HCT116 (cell line): ENCODE results near the gene SYT10. TPM values are rescaled to one million over a fixed set of nuclear protein-coding genes. Genes with fewer than 3 reads are reported as not detected.

ENCODE experiments used
- ATAC-seq: fragments of 200-7000 bp; cut with Tn5 transposase; 2 replicates; pipeline ENCODE4 v1.9.1; 2020; ENCODE audit warnings: mild to moderate bottlenecking, moderate library complexity
- BruUV-seq: library from RNA; stranded (reverse); fragments of 400-500 nt; replicated peaks from 2 replicates; lab custom pipeline; 2021; lab: Mats Ljungman, UMichigan
- CTCF ChIA-PET: fragments of 300-600 bp; sonication (Branson Sonifier 250); formaldehyde crosslinking; loops from one replicate; lab custom pipeline; 2021; ENCODE audit warnings: antibody characterized with exemption; lab: Charles Lee
- POLR2A ChIA-PET: fragments of 300-600, 350-600 bp; sonication (Branson Sonifier 250); formaldehyde crosslinking; loops from one replicate; lab custom pipeline; 2021; ENCODE audit warnings: antibody characterized with exemption; lab: Charles Lee
- RAD21 ChIA-PET, 2 experiments: fragments of 300-600 bp; sonication (Branson Sonifier 250); formaldehyde crosslinking; loops; one replicate each; lab custom pipeline; 2023; ENCODE audit warnings: low total read pairs in 2 of 2; ENCODE audit not compliant: uncharacterized antibody in 2 of 2, unreplicated experiment in 2 of 2, low non-redundant PET in 1 of 2; lab: Charles Lee
- DNase-seq: peaks from one replicate; pipeline ENCODE4 v3.0.0-alpha.2; 2010; ENCODE audit warnings: low read depth, low spot score
- H2AFZ ChIP-seq: fragments of 200-600 bp; shearing (Covaris generic), sonication (generic); 2 replicates; pipeline ENCODE4 v1.6.1; 2017; ENCODE audit warnings: low read depth, mixed run types, mixed read lengths, antibody characterized with exemption, low read length; ENCODE audit not compliant: poor library complexity, severe bottlenecking
- H3K27ac ChIP-seq: 2 replicates; pipeline ENCODE4 v1.5.1; 2012; ENCODE audit warnings: low read depth, low read length
- H3K27me3 ChIP-seq: fragments of 200-600 bp; sonication (generic); 2 replicates; pipeline ENCODE4 v1.6.1; 2016; ENCODE audit warnings: mixed run types, low read length, mixed read lengths; ENCODE audit not compliant: insufficient read depth
- H3K36me3 ChIP-seq, 2 experiments: fragments of 200-500 bp in 1 of 2; fragments of 200-600 bp in 1 of 2; sonication (Bioruptor generic) in 1 of 2; sonication (generic) in 1 of 2; 2 replicates each; pipeline versions ENCODE4 v1.5.1 to v1.6.1; 2014 to 2016; ENCODE audit warnings: low read length in 2 of 2, inconsistent platforms in 1 of 2, mixed read lengths in 1 of 2, mixed run types in 1 of 2; ENCODE audit not compliant: insufficient read depth in 2 of 2, control insufficient read depth in 1 of 2
- H3K4me1 ChIP-seq, 2 experiments: fragments of 200-600 bp in 1 of 2; sonication (generic) in 1 of 2; 2 replicates each; pipeline versions ENCODE4 v1.5.1 to v1.6.1; 2012 to 2017; ENCODE audit warnings: low read length in 2 of 2, inconsistent platforms in 1 of 2, mild to moderate bottlenecking in 1 of 2, mixed read lengths in 1 of 2, mixed run types in 1 of 2, moderate library complexity in 1 of 2; ENCODE audit not compliant: insufficient read depth in 2 of 2, control insufficient read depth in 1 of 2
- H3K4me2 ChIP-seq: fragments of 200-600 bp; sonication (generic); 2 replicates; pipeline ENCODE4 v1.6.1; 2017; ENCODE audit warnings: mixed run types, low read length, mixed read lengths
- H3K4me3 ChIP-seq, 2 experiments: fragments of 200-600 bp in 1 of 2; sonication (generic) in 1 of 2; replicated peaks in 1 of 2; 2 replicates each; pipeline ENCODE4 v1.5.1; 2011 to 2016; ENCODE audit warnings: low read length in 2 of 2, control low read depth in 1 of 2, low read depth in 1 of 2, mild to moderate bottlenecking in 1 of 2, mixed read lengths in 1 of 2, mixed run types in 1 of 2
- H3K79me2 ChIP-seq: fragments of 200-600 bp; sonication (generic); 2 replicates; pipeline ENCODE4 v1.6.1; 2017; ENCODE audit warnings: mild to moderate bottlenecking, mixed run types, low read length, moderate library complexity, mixed read lengths; ENCODE audit not compliant: insufficient read depth
- H3K9ac ChIP-seq: fragments of 200-600 bp; sonication (generic); 2 replicates; pipeline ENCODE4 v1.6.1; 2016; ENCODE audit warnings: low read length, mixed read lengths
- H3K9me2 ChIP-seq: fragments of 200-600 bp; sonication (generic), shearing (Covaris generic); 2 replicates; pipeline ENCODE4 v1.6.1; 2017; ENCODE audit warnings: mixed run types, mild to moderate bottlenecking, moderate library complexity; ENCODE audit not compliant: insufficient read depth
- H3K9me3 ChIP-seq, 2 experiments: fragments of 200-500 bp in 1 of 2; fragments of 200-600 bp in 1 of 2; sonication (Bioruptor generic) in 1 of 2; sonication (generic) in 1 of 2; 2 replicates each; pipeline ENCODE4 v1.6.1; 2014 to 2017; ENCODE audit warnings: low read length in 2 of 2, mixed read lengths in 2 of 2, inconsistent platforms in 1 of 2, low read depth in 1 of 2, mild to moderate bottlenecking in 1 of 2, mixed run types in 1 of 2, moderate library complexity in 1 of 2; ENCODE audit not compliant: control insufficient read depth in 1 of 2, insufficient read depth in 1 of 2
- H4K20me1 ChIP-seq: fragments of 200-600 bp; sonication (generic), shearing (Covaris generic); 2 replicates; pipeline ENCODE4 v1.6.1; 2017; ENCODE audit warnings: mixed run types, mild to moderate bottlenecking, moderate library complexity; ENCODE audit not compliant: insufficient read depth
- CBX3 ChIP-seq: IDR thresholded peaks from 2 replicates; pipeline ENCODE4 v1.6.1; 2012; ENCODE audit warnings: low read depth
- CEBPB ChIP-seq: IDR thresholded peaks from 2 replicates; pipeline ENCODE4 v1.6.1; 2012; ENCODE audit warnings: low read depth
- EGR1 ChIP-seq: IDR thresholded peaks from 2 replicates; pipeline ENCODE4 v1.6.1; 2012; ENCODE audit warnings: low read depth
- ELF1 ChIP-seq: IDR thresholded peaks from 2 replicates; pipeline ENCODE4 v1.6.1; 2012; ENCODE audit warnings: low read depth, borderline replicate concordance
- EZH2 ChIP-seq: fragments of 200-600 bp; sonication (generic); IDR thresholded peaks from 2 replicates; pipeline ENCODE4 v1.6.1; 2017; ENCODE audit warnings: antibody characterized with exemption, mixed run types
- EZH2phosphoT487 ChIP-seq: fragments of 200-600 bp; IDR thresholded peaks from 2 replicates; pipeline ENCODE4 v1.6.1; 2018; ENCODE audit warnings: antibody characterized with exemption, borderline replicate concordance
- RAD21 ChIP-seq: IDR thresholded peaks from 2 replicates; pipeline ENCODE4 v1.6.1; 2012; ENCODE audit warnings: low read depth, mild to moderate bottlenecking
- SP1 ChIP-seq: IDR thresholded peaks from 2 replicates; pipeline ENCODE4 v1.6.1; 2012; ENCODE audit warnings: low read depth
- SRF ChIP-seq: IDR thresholded peaks from 2 replicates; pipeline ENCODE4 v1.6.1; 2012; ENCODE audit warnings: low read depth
- YY1 ChIP-seq: IDR thresholded peaks from 2 replicates; pipeline ENCODE4 v1.6.1; 2011; ENCODE audit warnings: low read length, low read depth, moderate library complexity, mild to moderate bottlenecking; ENCODE audit not compliant: insufficient replicate concordance; ENCODE audit errors: extremely low read depth
- ZFX ChIP-seq: fragments of 450-650 bp; IDR thresholded peaks from 2 replicates; pipeline ENCODE4 v1.6.1; 2017
- intact Hi-C: fragments of 100-400 bp; cut with micrococcal nuclease; formaldehyde crosslinking; loops from 2 replicates; pipeline ENCODE4 v1.10.0; 2022
- total RNA-seq: library from RNA; stranded (reverse); gene quantifications from one replicate; pipeline ENCODE4 v1.2.1, GENCODE V29; 2021; ENCODE audit not compliant: unreplicated experiment
- TF ChIP-seq, protein P1 (sequence below): IDR thresholded peaks from 2 replicates; pipeline ENCODE4 v1.6.1; 2012
- TF ChIP-seq, protein P2 (sequence below): IDR thresholded peaks from 2 replicates; pipeline ENCODE4 v1.6.1; 2011; ENCODE audit warnings: mild to moderate bottlenecking, low read length, moderate library complexity; ENCODE audit not compliant: insufficient replicate concordance; ENCODE audit errors: extremely low read depth

SYT10 gene
- total RNA-seq, 1 experiment from 2014 or later, result not detected

DNA sequence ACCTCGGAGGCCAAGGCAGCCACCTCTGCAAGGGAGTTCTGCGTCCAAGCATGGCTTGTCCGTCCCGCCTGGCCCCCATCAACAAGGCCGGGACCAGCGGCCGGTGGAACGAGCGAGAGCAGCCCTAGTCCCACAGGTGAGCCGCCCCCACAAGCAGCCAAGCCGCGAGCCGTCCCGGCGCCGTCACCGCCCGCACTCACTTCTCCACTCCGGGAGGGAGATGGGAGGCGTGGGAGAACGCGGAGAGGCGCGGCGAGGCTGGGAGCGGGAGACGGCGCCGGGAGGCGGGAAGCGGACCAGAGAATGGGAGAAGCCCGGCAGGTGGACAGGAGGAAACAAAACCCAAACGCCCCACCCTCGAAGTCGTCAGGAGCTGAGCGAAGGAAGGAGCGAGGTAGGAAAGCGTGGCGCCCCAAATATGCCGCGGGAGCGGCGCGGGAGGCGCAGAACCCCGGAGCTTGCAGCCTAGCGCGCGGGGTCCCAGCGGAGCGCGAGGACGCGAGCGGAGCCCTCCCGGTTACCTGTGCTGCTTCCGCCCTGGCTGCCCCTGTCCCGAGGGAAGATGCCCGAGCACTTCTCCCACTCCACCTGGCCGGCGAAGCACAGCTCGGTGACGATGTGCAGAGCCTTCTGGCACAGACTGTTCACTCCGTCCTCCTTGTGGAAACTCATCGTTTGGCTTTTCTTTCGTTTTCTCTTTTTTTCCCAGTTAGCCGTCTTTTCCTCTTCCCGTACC is 600 bp downstream of the SYT10 start:
- Histone ChIP-seq H3K9ac (no peak overlapping the region), H3K4me3 (no peak overlapping the region), H3K79me2 (no peaks in the 10 kb centered on the region), H3K27ac (no peak overlapping the region)
- CTCF ChIA-PET, result no interaction called here
- intact Hi-C loops, result no loop called here
- TF ChIP-seq EZH2phosphoT487 (no peak), YY1 (no peak), CBX3 (no peak), CEBPB (no peak), EZH2 (no peak), SRF (no peak), ZFX (no peak), RAD21 (no peak), SP1 (no peak), ELF1 (no peak), EGR1 (no peak)
- TF ChIP-seq, protein P1, sequence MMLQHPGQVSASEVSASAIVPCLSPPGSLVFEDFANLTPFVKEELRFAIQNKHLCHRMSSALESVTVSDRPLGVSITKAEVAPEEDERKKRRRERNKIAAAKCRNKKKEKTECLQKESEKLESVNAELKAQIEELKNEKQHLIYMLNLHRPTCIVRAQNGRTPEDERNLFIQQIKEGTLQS, result no peak
- TF ChIP-seq, protein P2, sequence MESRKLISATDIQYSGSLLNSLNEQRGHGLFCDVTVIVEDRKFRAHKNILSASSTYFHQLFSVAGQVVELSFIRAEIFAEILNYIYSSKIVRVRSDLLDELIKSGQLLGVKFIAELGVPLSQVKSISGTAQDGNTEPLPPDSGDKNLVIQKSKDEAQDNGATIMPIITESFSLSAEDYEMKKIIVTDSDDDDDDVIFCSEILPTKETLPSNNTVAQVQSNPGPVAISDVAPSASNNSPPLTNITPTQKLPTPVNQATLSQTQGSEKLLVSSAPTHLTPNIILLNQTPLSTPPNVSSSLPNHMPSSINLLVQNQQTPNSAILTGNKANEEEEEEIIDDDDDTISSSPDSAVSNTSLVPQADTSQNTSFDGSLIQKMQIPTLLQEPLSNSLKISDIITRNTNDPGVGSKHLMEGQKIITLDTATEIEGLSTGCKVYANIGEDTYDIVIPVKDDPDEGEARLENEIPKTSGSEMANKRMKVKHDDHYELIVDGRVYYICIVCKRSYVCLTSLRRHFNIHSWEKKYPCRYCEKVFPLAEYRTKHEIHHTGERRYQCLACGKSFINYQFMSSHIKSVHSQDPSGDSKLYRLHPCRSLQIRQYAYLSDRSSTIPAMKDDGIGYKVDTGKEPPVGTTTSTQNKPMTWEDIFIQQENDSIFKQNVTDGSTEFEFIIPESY, result no peak
- TF ChIP-seq, all 23 proteins: peak for 0
- DNase-seq (no peak), ATAC-seq (no peak)
- no peaks in the 10 kb centered on the region for H3K9me2 ChIP-seq
- no peaks in the 10 kb centered on the region for H3K27me3 ChIP-seq
- no peaks in the 10 kb centered on the region for H3K36me3 ChIP-seq
- peaks cover 7 to 12% of the 10 kb centered on the region in 2 experiments; a peak in 2 of 4 replicates for H3K9me3 ChIP-seq
- ChIA-PET POLR2A (no interaction called here), RAD21 (no interaction called here)
- H2AFZ ChIP-seq, result no peak overlapping the region
- BruUV-seq, result no TSS peak
- no peaks in the 10 kb centered on the region for H4K20me1 ChIP-seq
- no peak overlapping the region for H3K4me2 ChIP-seq
- no peaks in the 10 kb centered on the region for H3K4me1 ChIP-seq
